Activated naive CD4-positive, alpha-beta T cell treated with anti-CD3 and anti-CD28 coated beads, Interleukin-2, amount 50 U/mL, for 72 hours (primary cell): ENCODE measurements around the gene NOL4L. TPM values are rescaled to one million over a fixed set of nuclear protein-coding genes. Genes with fewer than 3 reads are reported as not detected.

Experiments used
- ATAC-seq, 2 donors: fragments of 150-1000 bp; cut with Tn5 transposase; 2 replicates each; pipeline ENCODE4 v1.10.0; 2021; ENCODE audit warnings: mild to moderate bottlenecking in 2 of 2, moderate library complexity in 2 of 2
- DNase-seq, 2 donors: peaks; one replicate each; pipeline ENCODE4 v3.0.0; 2021 to 2022; ENCODE audit warnings: low spot score in 2 of 2
- H3K27ac Mint-ChIP-seq, 2 donors: one replicate each; pipeline ENCODE4 v1.8.0; 2022; ENCODE audit warnings: mild to moderate bottlenecking in 2 of 2, mixed read lengths in 2 of 2
- H3K36me3 Mint-ChIP-seq, 2 donors: one replicate each; pipeline ENCODE4 v1.8.0; 2022; ENCODE audit warnings: mixed read lengths in 2 of 2
- H3K9me3 Mint-ChIP-seq, 2 donors: one replicate each; pipeline ENCODE4 v1.8.0; 2022; ENCODE audit warnings: mixed read lengths in 2 of 2
- total RNA-seq, 2 donors: library from RNA; stranded (reverse); gene quantifications; one replicate each; pipeline ENCODE4 v1.2.3, GENCODE V29; 2022

NOL4L gene
- total RNA-seq, 2 donors from 2014 or later, result 21.2 to 30.7 TPM

GRCh38 chr20:32451682-32452461 lies 133.3 kb downstream of the NOL4L start:
- no peak for DNase-seq
- Mint-ChIP-seq H3K36me3 (no peaks in the 10 kb centered on the region), H3K27ac (peak overlapping the region; percentile 79 to 91), H3K9me3 (no peaks in the 10 kb centered on the region)
- peak in 1 of 2 donors; percentile 5 for ATAC-seq

- Mint-ChIP-seq H3K27ac (peak overlapping the region; percentile 79 to 91), H3K36me3 (no peaks in the 10 kb centered on the region), H3K9me3 (no peaks in the 10 kb centered on the region)
- ATAC-seq (no peak), DNase-seq (no peak)
Observed at GRCh38 chr20:32451340-32451681, 133.8 kb downstream of the NOL4L start.

GRCh38 chr20:32450484-32451061 lies 134.6 kb downstream of the NOL4L start:
- ATAC-seq, result no peak
- Mint-ChIP-seq H3K27ac (peak overlapping the region; percentile 79 to 91), H3K9me3 (no peaks in the 10 kb centered on the region), H3K36me3 (no peaks in the 10 kb centered on the region)
- DNase-seq, result peak in 1 of 2 donors; percentile 9

GRCh38 chr20:32449890-32450401 lies 135.2 kb downstream of the NOL4L start:
- peak in 1 of 2 donors; percentile 51 for DNase-seq
- no peak for ATAC-seq
- no peaks in the 10 kb centered on the region for H3K9me3 Mint-ChIP-seq
- H3K27ac Mint-ChIP-seq, result peak overlapping the region; percentile 79 to 91
- no peaks in the 10 kb centered on the region for H3K36me3 Mint-ChIP-seq

- H3K36me3 Mint-ChIP-seq, result no peaks in the 10 kb centered on the region
- no peak for DNase-seq
- H3K27ac Mint-ChIP-seq, result peak overlapping the region; percentile 72 to 79
- no peaks in the 10 kb centered on the region for H3K9me3 Mint-ChIP-seq
- no peak for ATAC-seq
Observed at GRCh38 chr20:32449057-32449889, 135.9 kb downstream of the NOL4L start.

- no peaks in the 10 kb centered on the region for H3K9me3 Mint-ChIP-seq
- DNase-seq (peak in 1 of 2 donors; percentile 47), ATAC-seq (no peak)
- peak overlapping the region; percentile 63 to 92 for H3K27ac Mint-ChIP-seq
- H3K36me3 Mint-ChIP-seq, result no peaks in the 10 kb centered on the region
Observed at GRCh38 chr20:32448306-32449056, 136.7 kb downstream of the NOL4L start.

- ATAC-seq, result peak in 1 of 2 donors; percentile 4
- peak overlapping the region; percentile 80 to 92 for H3K27ac Mint-ChIP-seq
- no peaks in the 10 kb centered on the region for H3K9me3 Mint-ChIP-seq
Observed at GRCh38 chr20:32447136-32448027, 137.8 kb downstream of the NOL4L start.

GRCh38 chr20:32446301-32447100 lies 138.6 kb downstream of the NOL4L start:
- Mint-ChIP-seq H3K9me3 (no peaks in the 10 kb centered on the region), H3K27ac (peak overlapping the region; percentile 72 to 80), H3K36me3 (no peaks in the 10 kb centered on the region)
- DNase-seq, result peak in 1 of 2 donors; percentile 51
- ATAC-seq, result peak in 1 of 2 donors; percentile 12

More at GRCh38 chr20:32447136-32448027, 137.8 kb downstream of the NOL4L start:
- DNase-seq, result peak in 1 of 2 donors; percentile 18
- no peaks in the 10 kb centered on the region for H3K36me3 Mint-ChIP-seq

- H3K36me3 Mint-ChIP-seq, result no peaks in the 10 kb centered on the region
- no peaks in the 10 kb centered on the region for H3K9me3 Mint-ChIP-seq
- peak in 1 of 2 donors; percentile 44 for DNase-seq
- peak overlapping the region; percentile 80 to 90 for H3K27ac Mint-ChIP-seq
- peak in 1 of 2 donors; percentile 26 for ATAC-seq
Observed at GRCh38 chr20:32445539-32446273, 139.4 kb downstream of the NOL4L start.

- peak in 1 of 2 donors; percentile 14 for DNase-seq
- Mint-ChIP-seq H3K9me3 (no peaks in the 10 kb centered on the region), H3K27ac (peak overlapping the region; percentile 72 to 80), H3K36me3 (no peaks in the 10 kb centered on the region)
- ATAC-seq, result no peak
Observed at GRCh38 chr20:32444474-32445220, 140.5 kb downstream of the NOL4L start.

- H3K9me3 Mint-ChIP-seq, result no peaks in the 10 kb centered on the region
- peak overlapping the region; percentile 31 to 86 for H3K27ac Mint-ChIP-seq
- DNase-seq, result no peak
- ATAC-seq, result no peak
- peaks cover 7 to 9% of the 10 kb centered on the region in 2 donors for H3K36me3 Mint-ChIP-seq
Observed at GRCh38 chr20:32443386-32443974, 141.7 kb downstream of the NOL4L start.

GRCh38 chr20:32442630-32443373 lies 142.3 kb downstream of the NOL4L start:
- ATAC-seq (no peak), DNase-seq (no peak)
- peak overlapping the region in 1 of 2 donors; percentile 79 for H3K27ac Mint-ChIP-seq
- no peaks in the 10 kb centered on the region for H3K9me3 Mint-ChIP-seq
- H3K36me3 Mint-ChIP-seq, result peaks cover 10% of the 10 kb centered on the region in 2 donors
